HG02588 (cell line): ENCODE measurements around the gene FANCI.

Experiments
- ATAC-seq: cut with Tn5 transposase; IDR thresholded peaks from one replicate; pipeline ENCODE4 v1.9.1; 2021; ENCODE audit warnings: mild to moderate bottlenecking, moderate library complexity; ENCODE audit not compliant: unreplicated experiment

FANCI gene

GRCh38 chr15:89359471-89360293 lies 115.9 kb downstream of the FANCI start:
- no peak for ATAC-seq

DNA sequence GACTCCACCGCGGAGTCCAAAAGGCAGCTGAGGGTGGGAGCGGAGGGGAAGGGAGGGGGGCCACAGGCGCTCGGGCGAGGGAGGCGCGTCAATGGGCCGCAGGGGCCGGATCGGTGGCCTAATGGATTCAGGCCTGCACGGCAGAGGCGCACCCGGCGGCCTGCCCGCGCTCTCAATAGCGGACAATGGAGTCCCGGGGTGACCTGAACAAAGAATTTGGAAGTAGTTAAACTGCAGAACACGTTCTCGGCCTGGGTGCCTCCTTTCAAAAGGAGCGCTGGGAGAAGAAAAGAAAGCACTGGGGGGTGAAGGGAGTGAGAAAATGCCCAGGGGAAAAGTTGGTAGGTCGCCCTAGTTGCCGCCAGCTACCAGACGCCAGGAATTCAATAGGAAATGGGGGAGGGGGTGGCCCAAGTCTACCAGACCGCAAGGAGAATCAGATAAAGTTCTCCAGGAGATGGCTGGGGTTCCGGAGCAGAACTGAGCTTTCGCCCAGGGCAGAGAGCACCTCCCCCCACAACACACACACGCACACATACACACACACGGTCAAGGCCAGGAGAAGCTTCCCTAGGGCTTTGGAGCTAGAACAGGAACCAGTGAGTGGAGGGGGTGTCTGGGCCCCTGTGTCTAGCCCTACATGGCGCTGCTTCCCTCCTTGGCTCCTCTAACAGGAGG lies 116.7 kb downstream of the FANCI start:
- no peak for ATAC-seq

GRCh38 chr15:89361451-89362202 lies 117.8 kb downstream of the FANCI start:
- no peak for ATAC-seq

DNA sequence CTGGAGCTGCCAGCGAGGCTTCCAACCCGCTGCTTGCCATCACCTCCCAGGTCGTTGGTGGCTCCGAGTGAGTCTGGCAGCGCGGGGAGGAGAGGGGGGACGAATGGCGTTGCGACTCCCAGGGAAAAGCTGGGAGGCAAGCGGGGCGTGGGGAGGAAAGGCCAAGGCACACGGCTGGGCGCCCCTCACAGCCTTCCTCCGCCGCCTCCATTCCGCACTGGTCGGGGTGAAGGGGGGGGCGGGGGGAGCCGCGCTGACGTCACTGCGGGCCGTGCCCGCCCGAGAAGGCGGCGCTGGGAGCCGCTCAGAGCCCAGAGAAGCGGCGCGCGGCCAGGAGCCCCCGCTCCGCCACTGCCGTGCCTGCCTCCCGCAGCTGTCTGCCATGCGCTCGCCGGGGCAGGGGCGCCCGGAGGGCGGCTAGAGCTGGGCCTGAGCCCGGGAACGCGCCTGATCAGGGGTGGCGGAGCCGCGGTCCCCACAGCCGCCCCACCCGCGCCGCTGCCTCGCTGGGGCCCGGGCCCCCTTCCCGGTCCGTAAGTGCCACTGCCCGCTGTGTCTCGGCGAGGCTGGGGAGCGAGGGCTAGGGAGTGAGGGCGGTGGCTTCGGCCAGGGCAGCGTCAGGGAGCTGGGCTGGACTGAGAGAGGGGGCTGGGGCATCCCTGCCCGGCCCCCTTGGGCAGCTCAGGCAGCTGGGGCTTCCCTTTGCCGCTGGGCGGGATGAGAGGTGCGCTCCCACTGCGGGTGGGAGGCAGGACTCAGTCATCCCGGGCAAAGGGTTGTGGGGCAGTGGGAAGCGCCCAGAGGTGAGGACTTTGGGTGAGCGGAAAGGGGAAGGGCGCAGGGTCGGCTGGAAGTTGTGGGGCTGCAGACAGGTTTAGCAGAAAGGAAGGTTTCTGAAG lies 118.7 kb downstream of the FANCI start:
- no peak for ATAC-seq

DNA sequence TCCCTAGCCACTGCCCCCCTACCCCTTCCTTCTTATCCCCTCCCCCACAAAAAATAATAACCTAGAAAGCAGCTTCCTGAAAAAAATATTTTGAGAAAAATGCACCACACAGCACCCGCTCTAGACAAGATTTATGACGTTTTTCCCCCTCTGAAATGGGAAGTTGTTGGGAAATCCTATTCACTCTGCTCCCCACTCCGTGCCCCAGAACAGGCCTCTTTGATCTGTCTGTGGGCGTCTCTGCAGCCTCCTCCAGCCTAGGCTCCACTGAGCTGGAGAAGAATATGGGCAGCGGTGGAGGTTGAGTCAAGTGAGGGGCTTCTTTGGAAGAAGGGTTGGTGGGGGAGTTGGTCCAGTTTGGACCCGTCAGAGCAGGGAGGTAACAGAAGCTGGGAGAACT lies 119.4 kb downstream of the FANCI start:
- ATAC-seq = no peak

DNA sequence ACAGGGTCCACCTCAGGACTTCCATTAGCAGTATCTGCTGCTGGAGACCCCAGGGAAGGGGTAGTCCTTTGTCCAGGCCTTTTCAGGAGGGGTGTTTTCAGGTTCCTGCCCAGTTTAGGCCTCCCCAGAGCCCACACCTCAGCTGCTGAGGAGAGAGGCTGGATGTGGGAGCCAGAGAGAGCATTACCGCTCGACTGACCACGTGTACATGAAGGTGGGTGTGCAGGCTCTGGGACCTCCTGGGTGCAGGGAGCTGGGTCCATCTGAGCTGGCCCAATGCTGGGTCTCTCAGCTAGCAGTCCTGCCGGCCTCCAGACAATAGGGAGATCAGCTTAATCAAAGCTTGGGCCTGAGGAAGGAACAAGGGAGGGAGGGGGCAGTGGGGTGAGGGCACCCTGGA lies 120.0 kb downstream of the FANCI start:
- no peak for ATAC-seq

GRCh38 chr15:89364341-89364740 lies 120.6 kb downstream of the FANCI start:
- ATAC-seq = no peak

DNA sequence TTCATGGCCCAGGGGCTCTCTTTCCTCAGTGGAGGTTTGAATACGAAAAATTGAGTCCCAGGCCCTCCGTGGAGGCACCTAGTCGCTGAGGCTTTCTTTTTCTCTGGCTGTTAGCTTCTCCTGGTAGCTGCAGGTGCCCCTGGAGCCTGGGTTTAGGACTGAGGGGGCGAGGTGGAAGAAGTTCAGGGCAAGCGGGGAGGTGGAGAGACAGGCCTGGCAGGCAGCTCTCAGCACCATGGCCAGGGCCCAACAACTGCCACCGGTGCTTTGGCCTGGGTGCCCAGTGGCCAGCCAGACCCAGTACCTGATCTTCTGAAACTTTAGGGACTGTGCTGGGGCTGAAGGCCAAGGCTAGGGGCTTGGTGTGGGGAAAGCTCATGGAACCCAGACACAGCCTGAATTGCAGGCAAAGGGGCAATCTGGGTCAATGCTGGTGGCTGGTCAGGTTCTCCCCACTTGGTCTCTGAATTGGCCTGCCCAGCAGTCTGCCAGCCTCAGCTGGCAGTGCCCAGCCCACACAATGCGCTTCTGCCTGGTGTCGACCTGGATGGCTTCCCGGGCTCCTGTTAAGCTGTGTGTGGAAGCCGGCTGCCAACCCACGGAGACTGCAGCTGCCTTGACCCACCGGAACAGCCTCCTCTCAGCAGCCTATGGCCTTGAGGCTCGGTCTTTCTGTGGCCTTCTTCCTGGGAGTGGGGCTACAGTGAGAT lies 121.1 kb downstream of the FANCI start:
- no peak for ATAC-seq

DNA sequence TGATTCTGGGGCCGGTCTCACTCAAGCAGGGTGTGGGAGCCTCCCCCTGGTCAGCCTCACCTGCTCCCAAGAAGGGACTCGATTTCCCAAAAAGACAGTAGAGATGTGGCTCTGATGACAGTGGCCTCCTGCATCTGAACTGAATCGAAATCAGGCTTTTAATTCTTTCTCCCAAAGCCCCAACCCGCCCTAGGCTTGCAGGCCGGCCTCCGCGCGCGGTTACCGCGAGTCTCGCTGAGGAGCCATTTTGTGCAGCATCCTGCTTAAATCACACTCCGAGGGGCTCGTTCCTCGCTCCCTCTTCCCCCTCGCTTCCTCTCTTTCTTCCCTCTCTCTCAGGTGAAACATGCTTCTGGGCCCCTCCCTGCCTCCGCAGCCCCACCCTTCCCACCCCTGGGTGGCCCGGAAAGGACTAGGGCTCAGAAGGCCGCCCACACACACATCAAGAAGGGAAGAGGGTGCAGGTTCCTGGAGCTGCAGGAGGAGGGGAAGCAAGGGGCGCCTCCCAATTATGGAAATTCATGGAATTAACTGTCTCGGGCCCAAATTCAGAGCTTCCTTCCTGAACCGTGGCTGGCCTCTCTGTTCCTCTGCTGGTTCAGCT lies 121.8 kb downstream of the FANCI start:
- no peak for ATAC-seq
